ENCODE data around the gene SLC25A21.
"Not testable (repeated sequence)": the region's sequence is repeated elsewhere in the genome, so short reads cannot be mapped to it uniquely, and the experiment has no call there.

SLC25A21 gene

DNA sequence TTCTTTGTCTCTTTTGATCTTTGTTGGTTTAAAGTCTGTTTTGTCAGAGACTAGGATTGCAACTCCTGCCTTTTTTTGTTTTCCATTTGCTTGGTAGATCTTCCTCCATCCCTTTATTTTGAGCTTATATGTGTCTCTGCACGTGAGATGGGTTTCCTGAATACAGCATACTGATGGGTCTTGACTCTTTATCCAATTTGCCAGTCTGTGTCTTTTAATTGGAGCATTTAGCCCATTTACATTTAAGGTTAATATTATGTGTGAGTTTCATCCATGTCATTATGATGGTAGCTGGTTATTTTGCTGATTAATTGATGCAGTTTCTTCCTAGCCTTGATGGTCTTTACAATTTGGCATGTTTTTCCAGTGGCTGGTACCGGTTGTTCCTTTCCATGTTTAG is 276.1 kb downstream of the SLC25A21 start:
- not testable (repeated sequence) for H3K4me3 ChIP-seq (ENCODE audit: low read depth, low read length)

DNA sequence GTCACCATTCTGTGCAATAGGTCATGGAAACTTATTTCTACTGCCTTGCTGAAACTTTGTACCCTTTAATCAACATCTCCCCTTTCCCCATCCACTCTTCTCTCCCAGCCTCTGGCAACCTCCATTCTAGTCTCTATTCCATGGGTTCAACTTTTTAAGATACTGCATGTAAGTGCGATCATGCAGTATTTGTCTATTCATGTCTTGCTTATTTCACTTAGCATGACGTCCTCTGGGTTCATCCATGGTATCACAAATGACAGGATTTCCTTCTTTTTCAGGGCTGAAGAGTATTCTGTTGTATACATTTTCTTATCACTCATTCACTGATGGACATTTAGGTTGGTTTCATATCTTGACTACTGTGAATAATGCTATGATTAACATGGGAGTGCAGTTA is 288.4 kb downstream of the SLC25A21 start:
- H3K4me3 ChIP-seq (ENCODE audit: low read depth, low read length), result no peak overlapping the region

- no peak overlapping the region for H3K4me3 ChIP-seq (ENCODE audit: low read depth, low read length)
These were observed 292.1 kb downstream of the SLC25A21 start for GRCh38 chr14:36880276-36880675.

GRCh38 chr14:36879558-36879957 is 292.8 kb downstream of the SLC25A21 start:
- no peak overlapping the region for H3K4me3 ChIP-seq (ENCODE audit: low read depth, low read length)

DNA sequence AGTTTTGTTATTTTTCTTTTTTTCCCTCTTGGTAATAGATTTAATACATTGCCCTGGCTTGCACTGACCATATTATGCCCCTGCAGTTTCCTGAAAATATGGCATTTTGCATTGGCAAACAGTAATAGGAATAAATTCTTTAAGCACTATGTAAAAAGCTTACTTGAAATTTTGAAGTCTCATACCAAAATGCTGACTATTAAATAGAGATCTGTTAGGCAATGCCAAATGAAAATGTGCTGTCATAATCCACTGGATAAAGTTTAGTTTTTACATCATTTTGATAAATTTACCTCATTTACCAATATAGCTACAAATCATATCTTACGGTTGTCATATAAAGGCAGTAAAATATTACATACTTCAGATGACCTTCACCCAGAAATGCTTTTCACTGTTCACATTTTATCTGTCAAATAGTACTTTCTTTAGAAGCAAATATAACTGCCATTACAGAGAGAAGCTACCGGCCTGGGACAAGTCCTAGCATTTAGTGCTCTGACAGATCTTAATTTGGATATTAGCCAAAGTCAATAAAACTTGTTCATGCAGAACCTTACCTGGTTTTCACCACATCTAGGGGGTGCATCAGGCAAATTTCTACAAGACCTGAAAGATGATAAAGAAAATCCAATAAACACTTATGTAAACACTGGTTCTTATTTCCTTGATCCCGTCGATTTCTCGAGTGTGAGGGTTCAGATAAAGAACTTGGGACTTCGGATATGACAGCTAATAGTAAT is 297.8 kb downstream of the SLC25A21 start:
- no peak overlapping the region for H3K4me3 ChIP-seq (ENCODE audit: low read depth, low read length)

DNA sequence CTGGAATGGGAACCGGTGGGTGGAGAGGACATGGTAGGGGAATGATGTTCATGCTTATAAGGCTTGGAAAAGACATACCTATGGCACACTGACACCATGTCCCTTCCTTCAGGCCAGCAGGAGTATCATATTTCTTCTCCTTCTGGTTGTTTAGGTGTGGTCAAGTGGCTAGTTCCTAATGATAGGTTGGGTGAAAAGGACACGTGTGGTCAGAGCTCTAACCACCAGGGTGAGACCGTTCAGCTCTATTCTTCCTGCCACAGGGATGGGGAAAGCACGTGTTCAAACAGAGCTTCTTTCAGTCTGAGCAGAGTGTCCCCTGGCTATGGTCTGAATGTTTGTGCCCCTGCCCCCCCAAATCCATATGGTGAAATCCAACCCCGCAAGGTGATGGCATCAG is 301.6 kb downstream of the SLC25A21 start:
- no peak overlapping the region for H3K4me3 ChIP-seq (ENCODE audit: low read depth, low read length)

GRCh38 chr14:36869125-36869524 is 303.3 kb downstream of the SLC25A21 start:
- H3K4me3 ChIP-seq (ENCODE audit: low read depth, low read length), result no peak overlapping the region

GRCh38 chr14:36866867-36867266 is 305.5 kb downstream of the SLC25A21 start:
- H3K4me3 ChIP-seq (ENCODE audit: low read depth, low read length), result no peak overlapping the region

DNA sequence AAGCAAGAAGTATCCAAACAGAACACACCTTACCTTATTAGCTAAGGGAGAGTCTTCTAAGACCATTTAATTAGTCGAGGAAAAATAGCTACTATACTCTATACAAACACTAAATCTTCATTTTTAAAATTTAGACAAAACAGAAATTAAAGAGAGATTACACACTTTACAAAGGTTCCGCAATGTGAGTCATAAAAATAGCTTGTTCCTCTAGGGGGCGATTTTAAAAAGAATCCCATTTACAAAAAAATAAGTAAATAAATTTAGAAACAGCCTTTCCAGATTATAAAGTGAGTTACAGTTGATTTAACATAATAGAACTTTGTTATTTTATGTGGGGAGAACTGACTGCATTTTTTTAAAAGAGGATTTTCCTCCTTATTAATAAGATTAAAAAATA is 309.1 kb downstream of the SLC25A21 start:
- no peak overlapping the region for H3K4me3 ChIP-seq (ENCODE audit: low read depth, low read length)

- not testable (repeated sequence) for H3K4me3 ChIP-seq (ENCODE audit: low read depth, low read length)
These were observed 310.2 kb downstream of the SLC25A21 start for GRCh38 chr14:36862237-36862636.

- H3K4me3 ChIP-seq (ENCODE audit: low read depth, low read length), result no peak overlapping the region
These were observed 311.6 kb downstream of the SLC25A21 start for GRCh38 chr14:36860831-36861230.

GRCh38 chr14:36859119-36859518 is 313.3 kb downstream of the SLC25A21 start:
- H3K4me3 ChIP-seq (ENCODE audit: low read depth, low read length), result no peak overlapping the region

DNA sequence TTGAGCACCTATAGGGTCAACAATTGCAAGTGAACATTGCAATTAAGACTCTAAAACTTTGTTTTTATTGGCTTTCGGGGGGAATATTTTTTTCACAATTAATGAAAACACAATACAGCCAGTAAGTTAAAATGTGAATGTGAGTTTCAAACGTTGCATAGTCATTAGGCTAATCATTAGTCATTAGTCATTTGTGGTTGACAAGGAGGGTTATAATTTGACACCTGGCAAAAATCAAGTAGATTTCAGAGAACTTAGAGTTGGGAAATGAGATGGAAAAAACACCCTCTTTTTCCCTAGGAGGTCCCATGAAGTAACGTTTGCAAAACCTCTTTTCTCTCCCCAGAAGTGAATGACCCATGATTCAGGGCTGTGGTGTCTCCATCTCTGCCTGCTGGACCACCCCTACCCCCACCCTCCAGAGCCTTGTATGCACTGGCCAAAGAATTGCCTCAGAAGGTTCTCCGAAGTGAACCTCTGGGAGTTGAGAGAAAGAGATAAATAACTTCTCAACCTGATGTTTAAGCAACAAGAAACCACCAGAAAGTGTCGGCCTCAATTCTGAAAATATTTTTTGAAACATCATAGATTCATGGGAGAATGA is 314.5 kb downstream of the SLC25A21 start:
- no peak overlapping the region for H3K4me3 ChIP-seq (ENCODE audit: low read depth, low read length)

- no peak overlapping the region for H3K4me3 ChIP-seq (ENCODE audit: low read depth, low read length)
These were observed 315.3 kb downstream of the SLC25A21 start for GRCh38 chr14:36857136-36857535.

GRCh38 chr14:36856095-36856878 is 316.1 kb downstream of the SLC25A21 start:
- H3K4me3 ChIP-seq (ENCODE audit: low read depth, low read length), result no peak overlapping the region

GRCh38 chr14:36855396-36855795 is 317.0 kb downstream of the SLC25A21 start:
- no peak overlapping the region for H3K4me3 ChIP-seq (ENCODE audit: low read depth, low read length)

GRCh38 chr14:36852981-36853691 is 319.3 kb downstream of the SLC25A21 start:
- no peak overlapping the region for H3K4me3 ChIP-seq (ENCODE audit: low read depth, low read length)

GRCh38 chr14:36848213-36848612 is 324.2 kb downstream of the SLC25A21 start:
- H3K4me3 ChIP-seq (ENCODE audit: low read depth, low read length), result no peak overlapping the region

GRCh38 chr14:36847366-36847765 is 325.0 kb downstream of the SLC25A21 start:
- H3K4me3 ChIP-seq (ENCODE audit: low read depth, low read length), result no peak overlapping the region

GRCh38 chr14:36845356-36846012 is 326.9 kb downstream of the SLC25A21 start:
- no peak overlapping the region for H3K4me3 ChIP-seq (ENCODE audit: low read depth, low read length)

All from iPS-11a (cell line).